ENCODE results near the gene NFYA. TPM values are rescaled to one million over a fixed set of nuclear protein-coding genes. Genes with fewer than 3 reads are reported as not detected.

Gene NFYA
- total and polyA plus RNA-seq, 2 of the 13 experiments (the other 11 are each of a cell fraction or from before 2014, with no cell fraction given): 16.0 to 22.9 TPM

GRCh38 chr6:41071501-41071922 lies 1.3 kb upstream of the NFYA start (continued):
- TF ChIP-seq ZBED4 (CRISPR knock-in tag; IDR thresholded peaks at IDR 0.05; ENCODE audit: borderline replicate concordance) (peak; percentile 89), PTBP1 (IDR thresholded peaks at IDR 0.05; ENCODE audit: low read depth, low read length, poor library complexity, severe bottlenecking) (no peak), LRRFIP1 (CRISPR knock-in tag; conservative IDR thresholded peaks at IDR 0.05) (no peak), ZNF614 (CRISPR knock-in tag; IDR thresholded peaks at IDR 0.05; ENCODE audit: borderline replicate concordance) (no peak; the same call in 1 of the 2 replicates), ZNF672 (CRISPR knock-in tag; IDR thresholded peaks at IDR 0.05) (no peak), AHR (CRISPR knock-in tag; IDR thresholded peaks at IDR 0.05) (no peak), SSRP1 (CRISPR knock-in tag; IDR thresholded peaks at IDR 0.05) (no peak), NFYC (CRISPR knock-in tag; IDR thresholded peaks at IDR 0.05) (no peak), FOXO1 (CRISPR knock-in tag; IDR thresholded peaks at IDR 0.05) (no peak), ZNF546 (CRISPR knock-in tag; conservative IDR thresholded peaks at IDR 0.05) (no peak), CENPBD1 (CRISPR knock-in tag; IDR thresholded peaks at IDR 0.05; ENCODE audit: borderline replicate concordance, low read depth) (0 out of 2 replicates have a peak, but pooled peaks have one; percentile 20), TCF7L2 (IDR thresholded peaks at IDR 0.05; ENCODE audit: low read depth, low read length) (no peak), YY1 (IDR thresholded peaks at IDR 0.05; ENCODE audit: insufficient read depth, insufficient replicate concordance, low read depth, low read length) (no peak), ZNF280D (CRISPR knock-in tag; IDR thresholded peaks at IDR 0.05) (peak; percentile 4; the same call in 1 of the 2 replicates), MIXL1 (CRISPR knock-in tag; IDR thresholded peaks at IDR 0.05) (peak; percentile 34; the same call in 1 of the 2 replicates), TBP (CRISPR knock-in tag; IDR thresholded peaks at IDR 0.05) (no peak), FOXP1 (IDR thresholded peaks at IDR 0.05) (no peak), FOXP1 (CRISPR knock-in tag; IDR thresholded peaks at IDR 0.05) (0 out of 2 replicates have a peak, but pooled peaks have one; percentile 7), ZFP91 (CRISPR knock-in tag; IDR thresholded peaks at IDR 0.05; ENCODE audit: borderline replicate concordance) (no peak), BCL6 (CRISPR knock-in tag; IDR thresholded peaks at IDR 0.05) (peak; percentile 59; the same call in 1 of the 2 replicates), ZBTB7B (CRISPR knock-in tag; IDR thresholded peaks at IDR 0.05) (no peak)
